K562 (cell line): ENCODE results near the gene SLC18A3. TPM values are rescaled to one million over a fixed set of nuclear protein-coding genes. Genes with fewer than 3 reads are reported as not detected.

ENCODE experiments used
- ATAC-seq: fragments of 200-7000 bp; cut with Tn5 transposase; 3 replicates; pipeline ENCODE4 v1.9.1; 2020; ENCODE audit warnings: moderate library complexity
- BruUV-seq: library from RNA; stranded (reverse); fragments of 400-500 nt; replicated peaks from 2 replicates; lab custom pipeline; 2021; lab: Mats Ljungman, UMichigan
- CTCF ChIA-PET: fragments of 300-600 bp; formaldehyde crosslinking; extraction: SDS; loops from one replicate; lab custom pipeline; 2021; ENCODE audit warnings: low intra/inter-chr PET ratio; lab: Yijun Ruan, JAX
- POLR2A ChIA-PET: fragments of 300-600, 350-650 bp; sonication (Branson Sonifier 250); formaldehyde crosslinking; extraction: SDS; loops from one replicate; lab custom pipeline; 2021; ENCODE audit warnings: antibody characterized with exemption, inconsistent platforms; lab: Yijun Ruan, JAX
- DNase-seq, 4 experiments: peaks; one replicate each; pipeline versions ENCODE4 v3.0.0 to v3.0.0-alpha.2; 2011 to 2018; ENCODE audit warnings: low spot score in 3 of 4, mixed read lengths in 3 of 4; ENCODE audit errors: extremely low read depth in 1 of 4
- FAIRE-seq: peaks from 2 replicates; lab custom pipeline; 2011; peaks lifted over from hg19 to GRCh38; lab: Jason Lieb, UNC
- H2AFZ ChIP-seq: 2 replicates; pipeline ENCODE4 v1.6.0; 2011; ENCODE audit warnings: low read depth, low read length, control low read depth, inconsistent platforms
- H3K27ac ChIP-seq: fragments of 200-600 bp; 3 replicates; pipeline ENCODE4 v1.8.0; 2011; ENCODE audit warnings: low read depth, mild to moderate bottlenecking, control low read depth, inconsistent platforms, low read length, moderate library complexity, mixed read lengths; ENCODE audit errors: extremely low read depth
- H3K27me3 ChIP-seq, 2 experiments: fragments of 300-600 bp in 1 of 2; 2 replicates in 1 of 2; 3 replicates in 1 of 2; pipeline versions ENCODE4 v1.6.0 to v1.8.0; 2011; ENCODE audit warnings: inconsistent platforms in 2 of 2, low read length in 2 of 2, mild to moderate bottlenecking in 1 of 2, mixed read lengths in 1 of 2, moderate library complexity in 1 of 2; ENCODE audit not compliant: control insufficient read depth in 2 of 2, insufficient read depth in 2 of 2
- H3K36me3 ChIP-seq: fragments of 300-600 bp; 3 replicates; pipeline ENCODE4 v1.8.0; 2011; ENCODE audit warnings: mild to moderate bottlenecking, low read length, inconsistent platforms; ENCODE audit not compliant: control insufficient read depth, insufficient read depth
- H3K4me1 ChIP-seq, 2 experiments: fragments of 200-600 bp in 1 of 2; replicated peaks in 1 of 2; 2 replicates in 1 of 2; 3 replicates in 1 of 2; pipeline versions ENCODE4 v1.5.1 to v1.8.0; 2011; ENCODE audit warnings: inconsistent platforms in 2 of 2, low read length in 2 of 2, mild to moderate bottlenecking in 1 of 2, mixed read lengths in 1 of 2, moderate library complexity in 1 of 2; ENCODE audit not compliant: control insufficient read depth in 2 of 2, insufficient read depth in 2 of 2
- H3K4me2 ChIP-seq: 2 replicates; pipeline ENCODE4 v1.6.1; 2011; ENCODE audit warnings: low read length, control low read depth, inconsistent platforms, mixed read lengths; ENCODE audit not compliant: insufficient read depth
- H3K4me3 ChIP-seq: fragments of 200-600 bp; sonication (generic), shearing (Covaris generic); 2 replicates; pipeline ENCODE4 v1.5.1; 2016; ENCODE audit warnings: control low read depth, inconsistent platforms
- H3K79me2 ChIP-seq: fragments of 200-600 bp; 3 replicates; pipeline ENCODE4 v1.8.0; 2011; ENCODE audit warnings: low read length, inconsistent platforms; ENCODE audit not compliant: control insufficient read depth, insufficient read depth
- H3K9ac ChIP-seq, 2 experiments: 2 replicates each; pipeline versions ENCODE4 v1.6.0 to v1.6.1; 2011; ENCODE audit warnings: low read depth in 2 of 2, low read length in 2 of 2, control low read depth in 1 of 2, inconsistent platforms in 1 of 2, mild to moderate bottlenecking in 1 of 2, mixed read lengths in 1 of 2; ENCODE audit not compliant: insufficient read depth in 1 of 2
- H3K9me1 ChIP-seq: one replicate; pipeline ENCODE4 v1.6.0; 2011; ENCODE audit warnings: inconsistent platforms, mild to moderate bottlenecking, low read length, moderate library complexity; ENCODE audit not compliant: control insufficient read depth, insufficient read depth
- H3K9me3 ChIP-seq: replicated peaks from 2 replicates; pipeline ENCODE4 v1.5.1; 2011; ENCODE audit warnings: low read depth, low read length, inconsistent platforms; ENCODE audit not compliant: control insufficient read depth, insufficient read depth
- H4K20me1 ChIP-seq: replicated peaks from 2 replicates; pipeline ENCODE4 v1.6.1; 2011; ENCODE audit warnings: low read length, inconsistent platforms, mixed read lengths; ENCODE audit not compliant: control insufficient read depth, insufficient read depth
- BCOR ChIP-seq: fragments of 450-650 bp; IDR thresholded peaks from 2 replicates; pipeline ENCODE4 v1.6.1; 2016
- ETV1 ChIP-seq: fragments of 450-650 bp; conservative IDR thresholded peaks from 2 replicates; pipeline ENCODE4 v1.6.1; 2016; ENCODE audit warnings: missing genetic modification characterization, control low read depth, low read depth, missing compliant biosample characterization
- GATAD2A ChIP-seq: fragments of 450-650 bp; IDR thresholded peaks from 2 replicates; pipeline ENCODE4 v1.6.1; 2017
- NR2C2 ChIP-seq, 2 experiments: fragments of 200-800 bp in 1 of 2; sonication (Bioruptor generic) in 1 of 2; sonication (generic) in 1 of 2; formaldehyde crosslinking in 1 of 2; IDR thresholded peaks; 2 replicates each; pipeline versions ENCODE4 v1.6.1 to v1.8.0; 2016 to 2022; ENCODE audit warnings: mild to moderate bottlenecking in 1 of 2, missing compliant biosample characterization in 1 of 2, missing genetic modification characterization in 1 of 2, missing genetic modification reagents in 1 of 2
- RBM25 ChIP-seq: fragments of 200-400 bp; formaldehyde crosslinking; IDR thresholded peaks from 2 replicates; pipeline ENCODE4 v1.6.1; 2018; ENCODE audit warnings: low read length, low read depth, moderate library complexity; ENCODE audit not compliant: severe bottlenecking
- ZNF644 ChIP-seq: fragments of 200-800 bp; sonication (Bioruptor generic); IDR thresholded peaks from 2 replicates; pipeline ENCODE4 v1.6.1; 2016; ENCODE audit warnings: low read depth, missing genetic modification characterization, missing compliant biosample characterization
- ZNF778 ChIP-seq: fragments of 450-650 bp; formaldehyde crosslinking; IDR thresholded peaks from 2 replicates; pipeline ENCODE4 v1.4.0; 2020; ENCODE audit warnings: mild to moderate bottlenecking, moderate library complexity
- WGBS: fragments of 100-300 bp; shearing (Covaris generic); methylation state at CpG from one replicate; pipeline ENCODE4 v1.1.6; 2016; ENCODE audit warnings: low coverage, mixed read lengths; ENCODE audit not compliant: insufficient coverage; ENCODE audit errors: missing lambda C conversion rate; 5-methylcytosine and 5-hydroxymethylcytosine counted together
- in situ Hi-C: fragments of 300-500 bp; cut with MboI; formaldehyde crosslinking; loops from 4 replicates; pipeline ENCODE4 v1.15.0; 2018; ENCODE audit warnings: inconsistent platforms, mixed read lengths
- intact Hi-C: fragments of 100-400 bp; cut with micrococcal nuclease; formaldehyde crosslinking; loops from 2 replicates; pipeline ENCODE4 v1.14.2; 2022
- polyA plus RNA-seq, 8 experiments: library from polyadenylated mRNA; depleted of rRNA in 4 of 8; stranded (reverse) in 5 of 8; unstranded in 3 of 8; fragments of >200 nt; fragmentation: Nextera tagmentation in 2 of 8; fragmentation: Illumina TruSeq in 1 of 8; extraction: Ambion mirVana in 2 of 8; extraction: Trizol in 1 of 8; gene quantifications; 2 replicates each; pipeline versions ENCODE4 v1.2.1 to v1.2.3, GENCODE V29; 2011 to 2014; ENCODE audit warnings: inconsistent platforms in 1 of 8, missing spikeins in 1 of 8
- total RNA-seq, 7 experiments: library from RNA; depleted of rRNA in 6 of 7; stranded (reverse); fragments of >200 nt in 6 of 7; fragmentation: Illumina TruSeq in 2 of 7; extraction: Trizol in 2 of 7; gene quantifications; 2 replicates each; pipeline versions ENCODE4 v1.2.1 to v1.2.3, GENCODE V29; 2011 to 2021; ENCODE audit warnings: low replicate concordance in 1 of 7

SLC18A3 gene
- total and polyA plus RNA-seq, 9 of the 15 experiments (the other 6 are each of a cell fraction or from before 2014, with no cell fraction given): not detected

GRCh38 chr10:49634069-49634660 is 24.1 kb downstream of the SLC18A3 start:
- no TSS peak for BruUV-seq
- Histone ChIP-seq H3K27ac (no peak overlapping the region), H3K27me3 (peaks cover 9 to 38% of the 10 kb centered on the region in 2 experiments; a peak in 3 of 5 replicates), H2AFZ (no peak overlapping the region), H3K9ac (no peak overlapping the region), H3K4me2 (no peak overlapping the region), H3K9me1 (no peaks in the 10 kb centered on the region), H3K79me2 (no peaks in the 10 kb centered on the region), H4K20me1 (no peaks in the 10 kb centered on the region), H3K4me3 (no peak overlapping the region), H3K4me1 (0 out of 5 replicates have a peak, but pooled peaks cover 0 to 3% of the 10 kb centered on the region in 2 experiments), H3K9me3 (no peaks in the 10 kb centered on the region), H3K36me3 (no peaks in the 10 kb centered on the region)
- in situ Hi-C loops: no loop called here
- DNase-seq (no peak), ATAC-seq (no peak), FAIRE-seq (no peak)
- CTCF ChIA-PET: no interaction called here
- WGBS: under 1% methylated on average over 8 of the region's 8 CpGs
- intact Hi-C loops: no loop called here
- no peak for TF ChIP-seq GATAD2A
- no peak for TF ChIP-seq NR2C2 (CRISPR knock-in tag; IDR thresholded peaks at IDR 0.05)
- no peak for TF ChIP-seq NR2C2 (tag; IDR thresholded peaks at IDR 0.05)
- TF ChIP-seq ETV1 (tag): no peak
- TF ChIP-seq ZNF778 (CRISPR knock-in tag): no peak
- no peak for TF ChIP-seq ZNF644 (tag)
- no peak for TF ChIP-seq RBM25
- no peak for TF ChIP-seq BCOR
- POLR2A ChIA-PET: interaction anchor here (1.6 kb wide), 1 partner anchor 57 kb away, joined by 4 read pairs; no protein-coding TSS in a partner anchor
